Activated CD8-positive, alpha-beta memory T cell treated with anti-CD3 and anti-CD28 coated beads, Interleukin-2, amount 10 ng/mL, durations not matched to agents 7 days and 5 days (primary cell): ENCODE measurements around the gene ZNF333. TPM values are rescaled to one million over a fixed set of nuclear protein-coding genes. Genes with fewer than 3 reads are reported as not detected.
A peak's percentile ranks its signal among the peaks of the same experiment; 100 is the strongest.

Experiments used
- ATAC-seq: fragments of 150-1000 bp; cut with Tn5 transposase; one replicate; pipeline ENCODE4 v1.10.0; 2021; ENCODE audit warnings: moderate library complexity
- CTCF ChIA-PET: fragments of 350-600 bp; sonication (Branson Sonifier 250); formaldehyde crosslinking; loops from one replicate; lab custom pipeline; 2021; ENCODE audit warnings: antibody characterized with exemption; lab: Charles Lee
- DNase-seq: peaks from one replicate; pipeline ENCODE4 v3.0.0-alpha.2; 2020
- H3K27ac Mint-ChIP-seq: one replicate; pipeline ENCODE4 v1.8.0; 2021; ENCODE audit warnings: mild to moderate bottlenecking, mixed read lengths
- H3K27me3 Mint-ChIP-seq: one replicate; pipeline ENCODE4 v1.8.0; 2021; ENCODE audit warnings: mixed read lengths
- H3K36me3 Mint-ChIP-seq: one replicate; pipeline ENCODE4 v1.8.0; 2021; ENCODE audit warnings: mild to moderate bottlenecking, mixed read lengths
- H3K4me1 Mint-ChIP-seq: one replicate; pipeline ENCODE4 v1.8.0; 2021; ENCODE audit warnings: mixed read lengths
- H3K4me3 Mint-ChIP-seq: one replicate; pipeline ENCODE4 v1.8.0; 2021; ENCODE audit warnings: mild to moderate bottlenecking, moderate library complexity, mixed read lengths
- H3K9me3 Mint-ChIP-seq: one replicate; pipeline ENCODE4 v1.8.0; 2022; ENCODE audit warnings: low read depth, mixed read lengths
- total RNA-seq, 2 experiments: library from RNA; stranded (reverse); gene quantifications; one replicate each; pipeline ENCODE4 v1.2.3, GENCODE V29; 2021

Gene ZNF333
- 10 to 100 TPM in 1 of 2 experiments, 1 to 10 TPM in 1; 8.5 to 11.1 TPM for total RNA-seq

DNA sequence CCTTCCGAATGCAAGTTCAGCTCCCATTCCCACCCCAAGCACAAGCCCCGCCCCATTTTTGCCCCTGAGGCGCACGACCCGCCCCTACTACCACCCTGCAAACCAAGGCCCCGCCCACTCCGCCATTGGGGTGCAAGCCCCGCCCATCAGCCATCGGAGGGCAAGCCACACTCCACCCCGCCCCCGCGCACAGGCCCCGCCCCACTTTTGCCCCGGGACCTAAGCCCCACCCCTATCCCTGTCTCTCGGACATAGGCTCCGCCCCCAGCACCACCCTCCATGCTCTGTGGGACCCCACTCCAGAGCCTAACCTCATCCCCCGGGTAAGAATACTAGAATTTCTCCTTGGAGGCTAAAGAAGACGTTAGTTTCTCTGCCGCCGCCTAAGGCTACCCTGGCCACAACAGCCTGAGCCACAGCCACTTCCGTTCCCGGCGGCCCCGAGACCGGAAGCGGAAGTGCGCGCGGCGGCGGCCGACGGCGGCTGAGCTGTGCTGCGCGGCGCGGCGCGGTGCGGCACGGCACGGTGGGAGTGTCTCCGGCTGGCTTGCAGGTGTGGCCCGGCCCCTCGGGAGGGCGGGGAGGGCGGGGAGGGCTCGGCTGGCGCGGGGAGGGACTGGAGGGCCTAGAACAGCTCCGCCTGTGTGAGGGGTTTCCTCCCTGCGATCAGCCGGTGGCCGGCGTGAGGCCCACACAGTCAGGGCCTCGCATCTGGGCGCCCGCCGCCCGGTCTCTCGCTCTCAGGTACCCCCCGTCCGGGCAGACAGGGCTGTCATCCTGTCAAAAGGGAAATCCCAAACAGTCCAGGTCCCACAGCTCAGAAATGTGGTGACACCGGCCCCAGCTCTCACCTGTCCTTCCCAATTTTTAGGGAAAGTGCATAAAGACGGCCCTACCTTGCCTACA, at the start of gene ZNF333:
Gene ZNF333 (plus strand): TSS at position 451 of the 906 bp plus-strand sequence. CDS start 3,444 bp downstream, outside the sequence.
- no peaks in the 10 kb centered on the region for H3K27me3 Mint-ChIP-seq
- peak within 1 kb of the TSS; percentile 100 for H3K27ac Mint-ChIP-seq
- peak; percentile 95 for ATAC-seq
- CTCF ChIA-PET = interaction anchor here (0.6 to 8.6 kb wide), 6 partner anchors 11 to 1493 kb away, joined by 3 to 226 read pairs (median 3); partner anchors contain the start of genes ASF1B and NDUFB7
- no peaks in the 10 kb centered on the region for H3K9me3 Mint-ChIP-seq
- H3K36me3 Mint-ChIP-seq = no peaks in the 10 kb centered on the region
- H3K4me1 Mint-ChIP-seq = peaks cover 12% of the 10 kb centered on the region
- peak within 1 kb of the TSS; percentile 87 for H3K4me3 Mint-ChIP-seq
- peak; percentile 100 for DNase-seq

DNA sequence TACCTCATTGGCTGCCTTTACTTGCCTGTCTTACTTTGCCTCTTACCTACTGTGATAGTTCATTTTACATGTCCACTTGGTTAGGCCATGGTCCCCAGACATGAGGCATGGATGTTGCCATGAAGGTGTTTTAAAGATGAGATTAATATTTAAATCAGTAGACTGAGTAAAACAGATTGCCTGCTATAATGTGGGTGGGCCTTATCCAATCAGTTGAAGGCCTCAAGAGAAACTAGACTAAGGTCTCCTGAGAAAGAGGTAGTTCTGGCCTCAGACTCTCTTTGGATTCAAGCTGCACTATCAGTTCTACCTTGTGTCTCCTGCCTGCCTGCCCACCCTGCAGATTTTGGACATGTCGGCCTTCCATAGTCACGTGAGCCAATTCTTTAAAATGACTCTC, 41.3 kb upstream of the ZNF333 start:
- H3K27ac Mint-ChIP-seq = no peak overlapping the region
- H3K9me3 Mint-ChIP-seq = peaks cover 2% of the 10 kb centered on the region
- H3K4me3 Mint-ChIP-seq = no peak overlapping the region
- ATAC-seq = no peak
- no peak for DNase-seq
- no peaks in the 10 kb centered on the region for H3K27me3 Mint-ChIP-seq
- no peaks in the 10 kb centered on the region for H3K36me3 Mint-ChIP-seq
- CTCF ChIA-PET = no interaction called here
- no peaks in the 10 kb centered on the region for H3K4me1 Mint-ChIP-seq

- Mint-ChIP-seq H3K27me3 (no peaks in the 10 kb centered on the region), H3K36me3 (no peaks in the 10 kb centered on the region), H3K27ac (no peak overlapping the region), H3K9me3 (peaks cover 2% of the 10 kb centered on the region), H3K4me1 (no peaks in the 10 kb centered on the region), H3K4me3 (no peak overlapping the region)
- CTCF ChIA-PET = no interaction called here
- ATAC-seq (no peak), DNase-seq (no peak)
These were observed 40.8 kb upstream of the ZNF333 start for GRCh38 chr19:14649020-14649419.

GRCh38 chr19:14650161-14650560, 39.7 kb upstream of the ZNF333 start:
- H3K27ac Mint-ChIP-seq = no peak overlapping the region
- H3K27me3 Mint-ChIP-seq = no peaks in the 10 kb centered on the region
- no peak for ATAC-seq
- CTCF ChIA-PET = no interaction called here
- H3K36me3 Mint-ChIP-seq = no peaks in the 10 kb centered on the region
- H3K9me3 Mint-ChIP-seq = peaks cover 2% of the 10 kb centered on the region
- no peaks in the 10 kb centered on the region for H3K4me1 Mint-ChIP-seq
- H3K4me3 Mint-ChIP-seq = no peak overlapping the region
- no peak for DNase-seq

- Mint-ChIP-seq H3K4me1 (no peaks in the 10 kb centered on the region), H3K4me3 (no peak overlapping the region), H3K36me3 (no peaks in the 10 kb centered on the region), H3K27ac (no peak overlapping the region), H3K27me3 (peaks cover 3% of the 10 kb centered on the region), H3K9me3 (no peaks in the 10 kb centered on the region)
- DNase-seq = no peak
- CTCF ChIA-PET = no interaction called here
- ATAC-seq = no peak
These were observed 34.9 kb upstream of the ZNF333 start for GRCh38 chr19:14654786-14655560.

DNA sequence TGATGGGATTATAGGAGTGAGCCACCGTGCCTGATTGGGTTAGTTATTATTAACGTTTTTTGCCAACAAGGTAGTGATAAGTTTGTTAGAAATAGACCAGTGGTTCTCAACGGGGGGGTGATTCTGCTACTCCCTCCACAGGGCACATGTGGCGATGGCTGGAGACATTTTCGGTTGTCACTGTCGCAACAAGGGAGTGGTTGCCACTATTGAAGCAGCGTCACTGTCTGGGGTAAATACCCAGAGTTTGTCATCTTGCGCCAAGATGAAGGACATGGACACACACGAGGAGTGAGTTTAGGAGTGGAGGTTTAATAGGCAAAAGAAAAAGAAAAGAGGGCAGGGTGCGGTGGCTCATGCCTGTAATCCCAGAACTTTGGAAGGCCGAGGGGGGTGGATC, 34.1 kb upstream of the ZNF333 start:
- Mint-ChIP-seq H3K27me3 (peaks cover 7% of the 10 kb centered on the region), H3K4me1 (no peaks in the 10 kb centered on the region), H3K36me3 (no peaks in the 10 kb centered on the region), H3K9me3 (no peaks in the 10 kb centered on the region), H3K27ac (no peak overlapping the region), H3K4me3 (no peak overlapping the region)
- ATAC-seq (no peak), DNase-seq (no peak)
- CTCF ChIA-PET = no interaction called here

- ATAC-seq (no peak), DNase-seq (no peak)
- peaks cover 11% of the 10 kb centered on the region for H3K27me3 Mint-ChIP-seq
- H3K4me3 Mint-ChIP-seq = no peak overlapping the region
- no peaks in the 10 kb centered on the region for H3K4me1 Mint-ChIP-seq
- no peaks in the 10 kb centered on the region for H3K9me3 Mint-ChIP-seq
- CTCF ChIA-PET = no interaction called here
- H3K36me3 Mint-ChIP-seq = no peaks in the 10 kb centered on the region
- H3K27ac Mint-ChIP-seq = no peak overlapping the region
These were observed 29.9 kb upstream of the ZNF333 start for GRCh38 chr19:14659874-14660489.

DNA sequence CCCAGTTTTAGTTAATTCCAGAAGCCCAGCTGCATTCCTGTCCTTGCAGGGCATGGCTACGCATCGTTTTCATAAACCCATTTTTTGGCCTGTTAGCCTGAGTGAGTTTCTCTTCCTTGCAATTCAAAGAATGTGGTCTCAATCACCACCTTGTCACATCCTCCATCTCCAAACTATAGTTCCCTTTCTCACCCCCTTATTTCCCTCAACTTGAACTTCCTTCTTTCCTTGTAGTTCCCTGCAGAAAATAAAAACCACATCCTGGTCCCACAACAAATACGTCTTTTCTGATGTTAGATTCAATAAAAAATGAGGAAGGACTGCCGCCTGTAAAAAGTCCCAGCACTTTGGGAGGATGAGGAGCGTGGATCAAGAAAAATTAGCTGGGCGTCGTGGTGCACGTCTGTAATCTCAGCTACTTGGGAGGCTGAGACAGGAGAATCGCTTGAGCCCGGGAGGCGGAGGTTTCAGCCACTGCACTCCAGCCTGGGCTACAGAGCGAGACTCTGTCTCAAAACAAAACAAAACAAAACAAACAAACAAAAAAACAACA, 28.4 kb upstream of the ZNF333 start:
- Mint-ChIP-seq H3K27ac (no peak overlapping the region), H3K4me3 (no peak overlapping the region), H3K4me1 (no peaks in the 10 kb centered on the region), H3K9me3 (no peaks in the 10 kb centered on the region), H3K27me3 (peaks cover 11% of the 10 kb centered on the region), H3K36me3 (no peaks in the 10 kb centered on the region)
- DNase-seq (no peak), ATAC-seq (no peak)
- CTCF ChIA-PET = no interaction called here

GRCh38 chr19:14669940-14670339, 19.9 kb upstream of the ZNF333 start:
- H3K27ac Mint-ChIP-seq = no peak overlapping the region
- H3K4me1 Mint-ChIP-seq = peaks cover 12% of the 10 kb centered on the region
- CTCF ChIA-PET = no interaction called here
- H3K36me3 Mint-ChIP-seq = no peaks in the 10 kb centered on the region
- H3K4me3 Mint-ChIP-seq = no peak overlapping the region
- peaks cover 4% of the 10 kb centered on the region for H3K9me3 Mint-ChIP-seq
- DNase-seq = no peak
- H3K27me3 Mint-ChIP-seq = peaks cover 26% of the 10 kb centered on the region
- ATAC-seq = no peak

- H3K27ac Mint-ChIP-seq = no peak overlapping the region
- no peak for DNase-seq
- no peaks in the 10 kb centered on the region for H3K36me3 Mint-ChIP-seq
- peaks cover 27% of the 10 kb centered on the region for H3K27me3 Mint-ChIP-seq
- H3K4me1 Mint-ChIP-seq = peaks cover 12% of the 10 kb centered on the region
- peaks cover 4% of the 10 kb centered on the region for H3K9me3 Mint-ChIP-seq
- CTCF ChIA-PET = no interaction called here
- ATAC-seq = no peak
- H3K4me3 Mint-ChIP-seq = no peak overlapping the region
These were observed 19.4 kb upstream of the ZNF333 start for GRCh38 chr19:14670408-14670807.

GRCh38 chr19:14672188-14672872, 17.5 kb upstream of the ZNF333 start:
- H3K9me3 Mint-ChIP-seq = peaks cover 4% of the 10 kb centered on the region
- CTCF ChIA-PET = interaction anchor here (0.8 kb wide), 1 partner anchor 13 kb away, joined by 3 read pairs; no protein-coding TSS in a partner anchor
- DNase-seq = no peak
- no peak for ATAC-seq
- no peak overlapping the region for H3K27ac Mint-ChIP-seq
- no peak overlapping the region for H3K4me3 Mint-ChIP-seq
- peaks cover 9% of the 10 kb centered on the region for H3K4me1 Mint-ChIP-seq
- H3K36me3 Mint-ChIP-seq = no peaks in the 10 kb centered on the region
- peaks cover 27% of the 10 kb centered on the region for H3K27me3 Mint-ChIP-seq

DNA sequence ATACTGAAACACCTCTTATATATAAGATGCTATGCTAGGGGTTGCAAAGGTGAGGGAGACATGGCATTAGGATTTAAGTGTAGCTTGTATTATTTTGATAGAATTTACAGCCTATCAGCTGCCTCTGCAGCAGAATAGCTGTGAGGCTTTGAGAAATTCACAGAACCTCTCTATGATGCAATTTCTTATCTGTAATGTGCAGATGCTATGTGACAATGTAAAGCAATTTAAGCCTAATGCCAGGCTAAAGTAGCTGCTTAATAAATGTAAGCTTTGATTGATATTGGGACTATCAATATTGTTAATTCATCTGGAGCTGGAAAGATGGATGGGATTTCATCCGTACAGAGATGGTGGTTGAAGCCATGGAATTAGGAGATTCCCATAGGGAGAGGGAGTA, 16.8 kb upstream of the ZNF333 start:
- Mint-ChIP-seq H3K27ac (no peak overlapping the region), H3K9me3 (peaks cover 4% of the 10 kb centered on the region), H3K27me3 (peaks cover 27% of the 10 kb centered on the region), H3K4me1 (peaks cover 4% of the 10 kb centered on the region), H3K36me3 (no peaks in the 10 kb centered on the region), H3K4me3 (no peak overlapping the region)
- ATAC-seq (no peak), DNase-seq (no peak)
- CTCF ChIA-PET = interaction anchor here (0.8 to 1.0 kb wide), 2 partner anchors 12 to 47 kb away, joined by 3 read pairs; no protein-coding TSS in a partner anchor
